Smooth muscle cell (in vitro differentiated cells): Measurements from ENCODE around the gene SAMD4B. TPM values are rescaled to one million over a fixed set of nuclear protein-coding genes. Genes with fewer than 3 reads are reported as not detected.

Source experiments
- DNase-seq: peaks from one replicate; lab custom pipeline; 2025; ENCODE audit not compliant: unreplicated experiment; lab: John Stamatoyannopoulos, UW
- H2AFZ ChIP-seq: fragments of 200-600 bp; sonication (generic); 2 replicates; pipeline ENCODE4 v1.6.0; 2016; ENCODE audit warnings: antibody characterized with exemption, low read depth, mild to moderate bottlenecking
- H3F3A ChIP-seq: fragments of 200-600 bp; sonication (generic); 2 replicates; pipeline ENCODE4 v1.6.0; 2017; ENCODE audit warnings: antibody characterized with exemption, low read depth
- H3K27ac ChIP-seq: fragments of 200-600 bp; sonication (generic); 2 replicates; pipeline ENCODE4 v1.5.1; 2016; ENCODE audit warnings: low read depth, mild to moderate bottlenecking
- H3K27me3 ChIP-seq: fragments of 200-600 bp; sonication (generic); 2 replicates; pipeline ENCODE4 v1.6.1; 2016; ENCODE audit warnings: low read depth, mild to moderate bottlenecking
- H3K36me3 ChIP-seq: fragments of 200-600 bp; sonication (generic); 2 replicates; pipeline ENCODE4 v1.5.1; 2016; ENCODE audit warnings: low read depth
- H3K4me1 ChIP-seq: fragments of 200-600 bp; sonication (generic); 2 replicates; pipeline ENCODE4 v1.5.1; 2016; ENCODE audit warnings: low read depth
- H3K4me2 ChIP-seq: fragments of 200-600 bp; sonication (generic); 2 replicates; pipeline ENCODE4 v1.6.0; 2016; ENCODE audit warnings: mild to moderate bottlenecking
- H3K4me3 ChIP-seq: fragments of 200-600 bp; sonication (generic); 2 replicates; pipeline ENCODE4 v1.5.1; 2016; ENCODE audit warnings: mild to moderate bottlenecking
- H3K79me2 ChIP-seq: fragments of 200-600 bp; sonication (generic); 2 replicates; pipeline ENCODE4 v1.6.0; 2016; ENCODE audit warnings: low read depth, mild to moderate bottlenecking
- H3K9ac ChIP-seq: fragments of 200-600 bp; sonication (generic); 2 replicates; pipeline ENCODE4 v1.6.0; 2016; ENCODE audit warnings: low read depth
- H3K9me3 ChIP-seq: fragments of 200-600 bp; sonication (generic); replicated peaks from 2 replicates; pipeline ENCODE4 v1.5.1; 2016; ENCODE audit warnings: low read depth
- H4K20me1 ChIP-seq: fragments of 200-600 bp; sonication (generic); 2 replicates; pipeline ENCODE4 v1.6.0; 2016; ENCODE audit warnings: low read depth
- CTCF ChIP-seq: fragments of 200-600 bp; sonication (generic); IDR thresholded peaks from 2 replicates; pipeline ENCODE4 v1.5.1; 2017; ENCODE audit warnings: borderline replicate concordance, mild to moderate bottlenecking, antibody characterized with exemption; ENCODE audit not compliant: insufficient read depth, poor library complexity, severe bottlenecking
- whole genome bisulfite sequencing: methylation state at CpG from one replicate; pipeline ENCODE4 v1.1.7; 2016; ENCODE audit warnings: low lambda C conversion rate; 5-methylcytosine and 5-hydroxymethylcytosine counted together
- polyA plus RNA-seq: library from polyadenylated mRNA; unstranded; fragments of >200 nt; fragmentation: Nextera tagmentation; extraction: Ambion mirVana; gene quantifications from 2 replicates; pipeline ENCODE4 v1.2.1, GENCODE V29; 2016
- total RNA-seq: library from RNA; depleted of rRNA; stranded (reverse); fragments of >200 nt; gene quantifications from 2 replicates; pipeline ENCODE4 v1.2.3, GENCODE V29; 2014

The SAMD4B gene
- total and polyA plus RNA-seq, 2 experiments from 2014 or later: 58.3 to 61.8 TPM

GRCh38 chr19:39400061-39400460, 57.8 kb downstream of the SAMD4B start:
- Histone ChIP-seq H3K9me3 (no peaks in the 10 kb centered on the region), H3K27me3 (no peaks in the 10 kb centered on the region), H3K36me3 (no peaks in the 10 kb centered on the region), H2AFZ (no peak overlapping the region), H3K27ac (no peak overlapping the region), H3K4me3 (no peak overlapping the region), H3F3A (peaks cover 33% of the 10 kb centered on the region), H3K4me2 (no peak overlapping the region), H3K79me2 (no peaks in the 10 kb centered on the region), H4K20me1 (no peaks in the 10 kb centered on the region), H3K9ac (no peak overlapping the region), H3K4me1 (peaks cover 17% of the 10 kb centered on the region)
- 97% methylated on average over 4 of the region's 4 CpGs for WGBS
- DNase-seq: no peak
- no peak for TF ChIP-seq CTCF

GRCh38 chr19:39401070-39401548, 58.9 kb downstream of the SAMD4B start:
- peaks cover 33% of the 10 kb centered on the region for H3F3A ChIP-seq
- H3K79me2 ChIP-seq: no peaks in the 10 kb centered on the region
- DNase-seq: no peak
- H2AFZ ChIP-seq: no peak overlapping the region
- peak overlapping the region; percentile 100 for H3K27ac ChIP-seq
- H3K4me1 ChIP-seq: peaks cover 17% of the 10 kb centered on the region
- peak overlapping the region; percentile 99 for H3K9ac ChIP-seq
- H3K27me3 ChIP-seq: no peaks in the 10 kb centered on the region
- H4K20me1 ChIP-seq: no peaks in the 10 kb centered on the region
- no peaks in the 10 kb centered on the region for H3K36me3 ChIP-seq
- H3K4me2 ChIP-seq: peak overlapping the region; percentile 98
- no peak overlapping the region for H3K4me3 ChIP-seq
- no peak for TF ChIP-seq CTCF
- H3K9me3 ChIP-seq: no peaks in the 10 kb centered on the region
- 46% methylated on average over 4 of the region's 4 CpGs for WGBS

GRCh38 chr19:39401549-39402345, 59.5 kb downstream of the SAMD4B start:
- no peak for DNase-seq
- peak overlapping the region; percentile 99 for H3K9ac ChIP-seq
- no peak for TF ChIP-seq CTCF
- WGBS: 31% methylated on average over 25 of the region's 25 CpGs
- H3K27ac ChIP-seq: peak overlapping the region; percentile 100
- H3K4me3 ChIP-seq: peak overlapping the region; percentile 62
- peak overlapping the region; percentile 98 for H3K4me2 ChIP-seq
- H3K79me2 ChIP-seq: no peaks in the 10 kb centered on the region
- peaks cover 33% of the 10 kb centered on the region for H3F3A ChIP-seq
- peaks cover under 1% of the 10 kb centered on the region for H4K20me1 ChIP-seq
- H3K4me1 ChIP-seq: peaks cover 17% of the 10 kb centered on the region
- H3K36me3 ChIP-seq: no peaks in the 10 kb centered on the region
- no peaks in the 10 kb centered on the region for H3K9me3 ChIP-seq
- no peak overlapping the region for H2AFZ ChIP-seq
- H3K27me3 ChIP-seq: no peaks in the 10 kb centered on the region
